NCI-H146 treated with DMSO at 0.1 percent for 48 hours (cell line): ENCODE measurements around the gene ZNF691.
"Not testable (repeated sequence)": the region's sequence is repeated elsewhere in the genome, so short reads cannot be mapped to it uniquely, and the experiment has no call there.

Source experiments
- DNase-seq: peaks from one replicate; lab custom pipeline; 2025; ENCODE audit not compliant: unreplicated experiment; lab: John Stamatoyannopoulos, UW

ZNF691 gene

GRCh38 chr1:42846257-42847110 lies at the start of gene ZNF691:
ZNF691 (plus strand) TSS chr1:42846613; CDS start chr1:42849659, 3,046 bp downstream.
- peak; percentile 79 for DNase-seq

- DNase-seq: no peak
Observed at GRCh38 chr1:42797414-42797813, 49.0 kb upstream of the ZNF691 start.

GRCh38 chr1:42797979-42798378 lies 48.4 kb upstream of the ZNF691 start:
- no peak for DNase-seq

GRCh38 chr1:42801832-42802473 lies 44.5 kb upstream of the ZNF691 start:
- no peak for DNase-seq

GRCh38 chr1:42806171-42806570 lies 40.2 kb upstream of the ZNF691 start:
- no peak for DNase-seq

- DNase-seq: no peak
Observed at GRCh38 chr1:42806593-42806992, 39.8 kb upstream of the ZNF691 start.

GRCh38 chr1:42807056-42807668 lies 39.3 kb upstream of the ZNF691 start:
- DNase-seq: no peak

- DNase-seq: not testable (repeated sequence)
Observed at GRCh38 chr1:42814815-42815214, 31.6 kb upstream of the ZNF691 start.

- peak; percentile 37 for DNase-seq
Observed at GRCh38 chr1:42815941-42816584, 30.4 kb upstream of the ZNF691 start.

- DNase-seq: peak; percentile 50
Observed at GRCh38 chr1:42816585-42817439, 29.6 kb upstream of the ZNF691 start, which contains the start of the genes ERMAP and SVBP. ERMAP (plus strand) TSS chr1:42817122; CDS start chr1:42830449, 13,327 bp downstream. SVBP (minus strand) TSS chr1:42817397; CDS start chr1:42816544, 853 bp downstream.

GRCh38 chr1:42817440-42817767 lies 29.0 kb upstream of the ZNF691 start:
- no peak for DNase-seq

- DNase-seq: no peak
Observed at GRCh38 chr1:42817976-42818375, 28.4 kb upstream of the ZNF691 start.

GRCh38 chr1:42820813-42821212 lies 25.6 kb upstream of the ZNF691 start:
- no peak for DNase-seq

- DNase-seq: no peak
Observed at GRCh38 chr1:42821690-42822089, 24.7 kb upstream of the ZNF691 start.

GRCh38 chr1:42822800-42823392 lies 23.5 kb upstream of the ZNF691 start:
- no peak for DNase-seq

GRCh38 chr1:42824481-42825035 lies 21.9 kb upstream of the ZNF691 start:
- DNase-seq: no peak

- no peak for DNase-seq
Observed at GRCh38 chr1:42825036-42825851, 21.2 kb upstream of the ZNF691 start.

GRCh38 chr1:42830631-42831030 lies 15.8 kb upstream of the ZNF691 start:
- DNase-seq: no peak

- no peak for DNase-seq
Observed at GRCh38 chr1:42831273-42831672, 15.1 kb upstream of the ZNF691 start.
